H1 (cell line): Measurements from ENCODE around the gene TRAF5. TPM values are rescaled to one million over a fixed set of nuclear protein-coding genes. Genes with fewer than 3 reads are reported as not detected.

ENCODE experiments used
- CTCF ChIA-PET: fragments of 300-600 bp; sonication (Branson Sonifier 250); formaldehyde crosslinking; loops from one replicate; lab custom pipeline; 2021; ENCODE audit not compliant: partially characterized antibody; lab: Charles Lee
- POLR2A ChIA-PET: fragments of 300-600 bp; sonication (Branson Sonifier 250); formaldehyde crosslinking; loops from one replicate; lab custom pipeline; 2021; ENCODE audit warnings: inconsistent platforms; ENCODE audit not compliant: partially characterized antibody; lab: Charles Lee
- DNase-seq, 2 experiments: peaks; one replicate each; pipeline versions ENCODE4 v3.0.0 to v3.0.0-alpha.2; 2010 to 2022; ENCODE audit warnings: low spot score in 2 of 2, low read depth in 1 of 2, mixed read lengths in 1 of 2
- FAIRE-seq: peaks from 2 replicates; lab custom pipeline; 2011; peaks lifted over from hg19 to GRCh38; lab: Jason Lieb, UNC
- H2AFZ ChIP-seq: 2 replicates; pipeline ENCODE4 v1.8.1; 2012; ENCODE audit warnings: low read length, inconsistent platforms
- H2AK5ac ChIP-seq: 2 replicates; pipeline ENCODE4 v1.6.1; 2013; ENCODE audit warnings: low read depth, low read length
- H2BK120ac ChIP-seq: replicated peaks from 2 replicates; pipeline ENCODE3; 2013; ENCODE audit warnings: low read depth, low read length, inconsistent platforms
- H2BK12ac ChIP-seq: 2 replicates; pipeline ENCODE4 v1.6.1; 2013; ENCODE audit warnings: low read depth, low read length
- H2BK15ac ChIP-seq: 2 replicates; pipeline ENCODE4 v1.6.1; 2013; ENCODE audit warnings: low read length
- H2BK20ac ChIP-seq: 2 replicates; pipeline ENCODE4 v1.6.1; 2013; ENCODE audit warnings: low read length
- H2BK5ac ChIP-seq: 2 replicates; pipeline ENCODE4 v1.6.1; 2013; ENCODE audit warnings: low read depth, low read length
- H3K14ac ChIP-seq: 2 replicates; pipeline ENCODE4 v1.6.1; 2013; ENCODE audit warnings: inconsistent platforms; ENCODE audit not compliant: insufficient read length
- H3K18ac ChIP-seq: 2 replicates; pipeline ENCODE4 v1.6.1; 2013; ENCODE audit warnings: low read length; ENCODE audit errors: extremely low read depth
- H3K23ac ChIP-seq: 2 replicates; pipeline ENCODE4 v1.6.1; 2013; ENCODE audit warnings: inconsistent platforms; ENCODE audit not compliant: insufficient read length
- H3K23me2 ChIP-seq: 2 replicates; pipeline ENCODE4 v1.6.1; 2013; ENCODE audit warnings: low read depth, low read length
- H3K27ac ChIP-seq: 2 replicates; pipeline ENCODE4 v1.6.1; 2011; ENCODE audit warnings: low read depth, low read length, inconsistent platforms
- H3K27me3 ChIP-seq, 4 experiments: replicated peaks in 1 of 4; 1 replicate in 1 of 4; 2 replicates in 3 of 4; pipeline versions ENCODE4 v1.6.1 to v1.8.1; 2011 to 2013; ENCODE audit warnings: low read length in 3 of 4, mild to moderate bottlenecking in 3 of 4, inconsistent platforms in 2 of 4, mixed read lengths in 2 of 4, moderate library complexity in 1 of 4; ENCODE audit not compliant: control insufficient read depth in 3 of 4, insufficient read depth in 3 of 4; ENCODE audit errors: extremely low read depth in 1 of 4
- H3K36me3 ChIP-seq, 4 experiments: 2 replicates each; pipeline versions ENCODE4 v1.6.1 to v1.8.1; 2011 to 2013; ENCODE audit warnings: mild to moderate bottlenecking in 4 of 4, low read length in 3 of 4, moderate library complexity in 2 of 4, control low read depth in 1 of 4, inconsistent platforms in 1 of 4; ENCODE audit not compliant: insufficient read depth in 4 of 4, control insufficient read depth in 2 of 4
- H3K4ac ChIP-seq: replicated peaks from 2 replicates; pipeline ENCODE3; 2013; ENCODE audit warnings: low read length, low read depth, mixed read lengths, inconsistent platforms; ENCODE audit not compliant: insufficient read length
- H3K4me1 ChIP-seq, 4 experiments: replicated peaks in 1 of 4; 1 replicate in 1 of 4; 2 replicates in 3 of 4; pipeline versions ENCODE4 v1.6.1 to v1.8.1; 2011 to 2013; ENCODE audit warnings: low read length in 3 of 4, inconsistent platforms in 2 of 4, mixed read lengths in 1 of 4; ENCODE audit not compliant: insufficient read depth in 4 of 4, control insufficient read depth in 3 of 4
- H3K4me2 ChIP-seq, 2 experiments: 2 replicates each; pipeline versions ENCODE4 v1.6.1 to v1.8.1; 2011 to 2013; ENCODE audit warnings: low read depth in 2 of 2, low read length in 2 of 2, control low read depth in 1 of 2, inconsistent platforms in 1 of 2, mild to moderate bottlenecking in 1 of 2; ENCODE audit not compliant: insufficient read depth in 1 of 2
- H3K4me3 ChIP-seq, 4 experiments: fragments of 200-600, 300-600 bp in 1 of 4; sonication (generic), shearing (Covaris generic), sonication (Bioruptor Twin) in 1 of 4; 2 replicates each; pipeline versions ENCODE4 v1.5.1 to v1.8.1; 2011 to 2016; ENCODE audit warnings: low read length in 4 of 4, low read depth in 3 of 4, control low read depth in 2 of 4, inconsistent platforms in 2 of 4, mild to moderate bottlenecking in 2 of 4, mixed read lengths in 1 of 4, moderate library complexity in 1 of 4; ENCODE audit not compliant: insufficient read depth in 2 of 4; ENCODE audit errors: extremely low read depth in 1 of 4
- H3K56ac ChIP-seq: replicated peaks from 2 replicates; pipeline ENCODE3; 2013; ENCODE audit warnings: low read depth, mild to moderate bottlenecking, mixed read lengths, low read length, inconsistent platforms; ENCODE audit not compliant: insufficient read length
- H3K79me1 ChIP-seq: 2 replicates; pipeline ENCODE4 v1.6.1; 2013; ENCODE audit warnings: low read depth, low read length, control low read depth
- H3K79me2 ChIP-seq, 2 experiments: 2 replicates each; pipeline versions ENCODE4 v1.6.1 to v1.8.1; 2012 to 2013; ENCODE audit warnings: low read length in 2 of 2, mild to moderate bottlenecking in 2 of 2, inconsistent platforms in 1 of 2; ENCODE audit not compliant: insufficient read depth in 2 of 2, control insufficient read depth in 1 of 2
- H3K9ac ChIP-seq, 4 experiments: replicated peaks in 1 of 4; 1 replicate in 1 of 4; 2 replicates in 3 of 4; pipeline versions ENCODE4 v1.6.1 to v1.8.1; 2011 to 2013; ENCODE audit warnings: low read depth in 3 of 4, low read length in 3 of 4, control low read depth in 2 of 4, mild to moderate bottlenecking in 2 of 4, moderate library complexity in 2 of 4, inconsistent platforms in 1 of 4; ENCODE audit errors: extremely low read depth in 1 of 4
- H3K9me3 ChIP-seq, 2 experiments: 2 replicates each; pipeline versions ENCODE4 v1.6.1 to v1.8.1; 2012 to 2013; ENCODE audit warnings: mild to moderate bottlenecking in 2 of 2, moderate library complexity in 2 of 2, control low read depth in 1 of 2, inconsistent platforms in 1 of 2, low read depth in 1 of 2, low read length in 1 of 2, mixed read lengths in 1 of 2; ENCODE audit not compliant: insufficient read depth in 2 of 2
- H4K20me1 ChIP-seq, 2 experiments: replicated peaks in 1 of 2; 2 replicates each; pipeline versions ENCODE3 to v1.8.1; 2011 to 2013; ENCODE audit warnings: inconsistent platforms in 2 of 2, low read length in 2 of 2, mild to moderate bottlenecking in 1 of 2; ENCODE audit not compliant: insufficient read depth in 2 of 2, control insufficient read depth in 1 of 2
- H4K5ac ChIP-seq: 2 replicates; pipeline ENCODE4 v1.6.1; 2013; ENCODE audit warnings: low read length, low read depth, mixed read lengths, inconsistent platforms; ENCODE audit not compliant: insufficient read length
- H4K8ac ChIP-seq: 2 replicates; pipeline ENCODE4 v1.8.0; 2013; ENCODE audit warnings: mild to moderate bottlenecking, moderate library complexity, low read length, inconsistent platforms; ENCODE audit not compliant: insufficient read depth; ENCODE audit errors: extremely low read depth
- H4K91ac ChIP-seq: replicated peaks from 2 replicates; pipeline ENCODE3; 2013; ENCODE audit warnings: low read length, mixed read lengths, inconsistent platforms; ENCODE audit not compliant: insufficient read length
- CTBP2 ChIP-seq: IDR thresholded peaks from 2 replicates; pipeline ENCODE4 v1.7.0; 2011; ENCODE audit warnings: borderline replicate concordance, mild to moderate bottlenecking, moderate library complexity, mixed read lengths, low read length; ENCODE audit not compliant: insufficient read depth, insufficient read length
- EP300 ChIP-seq, 2 experiments: IDR thresholded peaks; 1 replicate in 1 of 2; 2 replicates in 1 of 2; pipeline ENCODE4 v1.6.1; 2011 to 2012; ENCODE audit warnings: low read depth in 2 of 2, low read length in 2 of 2, mild to moderate bottlenecking in 2 of 2, borderline replicate concordance in 1 of 2, inconsistent platforms in 1 of 2, moderate library complexity in 1 of 2
- FOSL1 ChIP-seq: IDR thresholded peaks from 2 replicates; pipeline ENCODE4 v1.6.1; 2011; ENCODE audit warnings: mild to moderate bottlenecking, low read depth, low read length, moderate library complexity; ENCODE audit not compliant: insufficient read depth
- HDAC2 ChIP-seq, 2 experiments: fragments of 300-600 bp in 1 of 2; sonication (generic) in 1 of 2; IDR thresholded peaks; 2 replicates each; pipeline ENCODE4 v1.6.1; 2011 to 2012; ENCODE audit warnings: low read depth in 2 of 2, low read length in 2 of 2, mild to moderate bottlenecking in 2 of 2, moderate library complexity in 2 of 2, borderline replicate concordance in 1 of 2, inconsistent platforms in 1 of 2
- HDAC6 ChIP-seq: IDR thresholded peaks from one replicate; pipeline ENCODE4 v1.7.1; 2012; ENCODE audit warnings: low read depth, mild to moderate bottlenecking, inconsistent platforms, low read length, moderate library complexity
- MAX ChIP-seq: IDR thresholded peaks from 2 replicates; pipeline ENCODE4 v1.6.1; 2012; ENCODE audit warnings: inconsistent platforms
- NRF1 ChIP-seq: IDR thresholded peaks from 2 replicates; pipeline ENCODE4 v1.6.1; 2011; ENCODE audit warnings: mild to moderate bottlenecking, low read depth, low read length, improper control_type of control experiment
- PHF8 ChIP-seq: fragments of 200-600 bp; sonication (generic); conservative IDR thresholded peaks from 2 replicates; pipeline ENCODE4 v1.7.1; 2012; ENCODE audit warnings: low read depth, mild to moderate bottlenecking, inconsistent platforms, low read length, moderate library complexity
- RXRA ChIP-seq: IDR thresholded peaks from 2 replicates; pipeline ENCODE4 v1.6.1; 2011; ENCODE audit warnings: low read depth, mild to moderate bottlenecking, low read length, moderate library complexity; ENCODE audit not compliant: insufficient read depth
- SP1 ChIP-seq: IDR thresholded peaks from 2 replicates; pipeline ENCODE4 v1.6.1; 2011; ENCODE audit warnings: low read depth, low read length
- TBP ChIP-seq: IDR thresholded peaks from 2 replicates; pipeline ENCODE4 v1.6.1; 2011; ENCODE audit warnings: low read depth, low read length, improper control_type of control experiment
- WGBS, 2 experiments: shearing (Covaris generic) in 1 of 2; methylation state at CpG; one replicate each; pipeline versions ENCODE4 v1.1.6 to v1.1.7; 2013 to 2015; ENCODE audit warnings: low lambda C conversion rate in 2 of 2, mixed read lengths in 2 of 2, inconsistent platforms in 1 of 2, low coverage in 1 of 2, missing lambda C conversion rate in 1 of 2; ENCODE audit not compliant: insufficient replicate concordance in 2 of 2, insufficient coverage in 1 of 2, insufficient read length in 1 of 2; ENCODE audit errors: extremely low coverage in 1 of 2, missing lambda C conversion rate in 1 of 2; 5-methylcytosine and 5-hydroxymethylcytosine counted together
- polyA plus RNA-seq, 7 experiments: library from polyadenylated mRNA; depleted of rRNA in 3 of 7; stranded (reverse) in 5 of 7; unstranded in 2 of 7; fragments of >200 nt in 5 of 7; fragments of 200-250 nt in 2 of 7; gene quantifications; 1 replicate in 5 of 7; 2 replicates in 1 of 7; 4 replicates in 1 of 7; pipeline versions ENCODE4 v1.2.1 to v1.2.3, GENCODE V29; 2011 to 2013; ENCODE audit warnings: missing spikeins in 2 of 7, mixed read lengths in 2 of 7
- total RNA-seq: library from RNA; stranded (reverse); fragmentation: NEBNext Ultra II Directional; extraction: Animal tissue kit (Norgen Biotek cat#: 25700); gene quantifications from 2 replicates; pipeline ENCODE4 v1.2.1, GENCODE V29; 2021

TRAF5 gene
- total and polyA plus RNA-seq, 2 of the 8 experiments (the other 6 are each of a cell fraction or from before 2014, with no cell fraction given), result 13.0 to 17.1 TPM

GRCh38 chr1:211393203-211393602, 66.6 kb downstream of the TRAF5 start:
- no peaks in the 10 kb centered on the region; a peak in 1 of 8 replicates for H3K36me3 ChIP-seq
- no peak overlapping the region for H3K27ac ChIP-seq
- H2BK120ac ChIP-seq, result no peak overlapping the region
- H4K5ac ChIP-seq, result no peak overlapping the region
- H4K20me1 ChIP-seq, result no peaks in the 10 kb centered on the region
- 100% methylated on average over 1 of the region's 1 CpG; no CpG with 5 or more reads in 1 of the 2 experiments for WGBS, 2 experiments
- H4K91ac ChIP-seq, result no peak overlapping the region
- POLR2A ChIA-PET, result no interaction called here
- no peak overlapping the region for H3K9ac ChIP-seq
- no peak overlapping the region for H2AK5ac ChIP-seq
- no peak overlapping the region for H3K18ac ChIP-seq
- H2BK20ac ChIP-seq, result no peak overlapping the region
- no peaks in the 10 kb centered on the region for H3K9me3 ChIP-seq
- no peak overlapping the region for H2BK15ac ChIP-seq
- H3K56ac ChIP-seq, result no peak overlapping the region
- FAIRE-seq (no peak), DNase-seq (no peak)
- no peak overlapping the region for H3K4ac ChIP-seq
- H3K23ac ChIP-seq, result no peak overlapping the region
- H3K79me2 ChIP-seq, result no peaks in the 10 kb centered on the region
- H3K4me3 ChIP-seq, result no peak overlapping the region
- no peaks in the 10 kb centered on the region for H3K27me3 ChIP-seq
- no peaks in the 10 kb centered on the region for H3K79me1 ChIP-seq
- no peak overlapping the region for H3K4me2 ChIP-seq
- no peak overlapping the region for H2BK12ac ChIP-seq
- H3K14ac ChIP-seq, result no peak overlapping the region
- H2AFZ ChIP-seq, result no peak overlapping the region
- no peak overlapping the region for H2BK5ac ChIP-seq
- CTCF ChIA-PET, result no interaction called here
- no peak overlapping the region for H4K8ac ChIP-seq
- H3K23me2 ChIP-seq, result no peaks in the 10 kb centered on the region
- H3K4me1 ChIP-seq, result peaks cover 0 to 6% (median 0%) of the 10 kb centered on the region in 4 experiments; a peak in 3 of 7 replicates
- TF ChIP-seq CTBP2 (no peak), EP300 (IDR thresholded peaks at IDR 0.05; ENCODE audit: borderline replicate concordance in 1 of 2, low read depth in 2 of 2, low read length in 2 of 2) (no peak), RXRA (no peak), NRF1 (no peak), PHF8 (no peak), SP1 (no peak), HDAC6 (no peak), HDAC2 (IDR thresholded peaks at IDR 0.05; ENCODE audit: borderline replicate concordance in 1 of 2, low read depth in 2 of 2, low read length in 2 of 2) (no peak), TBP (no peak), MAX (no peak), FOSL1 (no peak)
